ENCODE results near the gene EREG.

DNA sequence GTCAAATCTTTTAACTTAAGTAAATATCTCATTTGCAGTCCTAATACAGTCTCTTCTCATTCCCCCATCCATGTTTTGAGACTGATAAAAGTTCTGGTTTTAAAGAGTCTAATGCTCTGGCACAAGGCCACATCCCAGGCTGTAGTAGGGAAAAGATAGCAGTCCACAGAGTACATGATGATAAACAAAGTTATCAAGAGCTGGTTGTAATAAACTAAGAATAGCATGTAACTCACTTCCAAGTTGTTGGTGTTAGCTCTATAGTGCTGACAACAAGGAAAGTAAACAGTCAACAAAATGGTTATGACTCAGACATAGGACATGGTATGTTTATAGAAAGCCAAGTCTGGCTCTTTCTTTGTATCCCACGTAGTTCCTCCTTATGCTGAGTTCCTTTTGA, 58.2 kb downstream of the EREG start:
- TF ChIP-seq, protein P1, sequence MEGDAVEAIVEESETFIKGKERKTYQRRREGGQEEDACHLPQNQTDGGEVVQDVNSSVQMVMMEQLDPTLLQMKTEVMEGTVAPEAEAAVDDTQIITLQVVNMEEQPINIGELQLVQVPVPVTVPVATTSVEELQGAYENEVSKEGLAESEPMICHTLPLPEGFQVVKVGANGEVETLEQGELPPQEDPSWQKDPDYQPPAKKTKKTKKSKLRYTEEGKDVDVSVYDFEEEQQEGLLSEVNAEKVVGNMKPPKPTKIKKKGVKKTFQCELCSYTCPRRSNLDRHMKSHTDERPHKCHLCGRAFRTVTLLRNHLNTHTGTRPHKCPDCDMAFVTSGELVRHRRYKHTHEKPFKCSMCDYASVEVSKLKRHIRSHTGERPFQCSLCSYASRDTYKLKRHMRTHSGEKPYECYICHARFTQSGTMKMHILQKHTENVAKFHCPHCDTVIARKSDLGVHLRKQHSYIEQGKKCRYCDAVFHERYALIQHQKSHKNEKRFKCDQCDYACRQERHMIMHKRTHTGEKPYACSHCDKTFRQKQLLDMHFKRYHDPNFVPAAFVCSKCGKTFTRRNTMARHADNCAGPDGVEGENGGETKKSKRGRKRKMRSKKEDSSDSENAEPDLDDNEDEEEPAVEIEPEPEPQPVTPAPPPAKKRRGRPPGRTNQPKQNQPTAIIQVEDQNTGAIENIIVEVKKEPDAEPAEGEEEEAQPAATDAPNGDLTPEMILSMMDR (IDR thresholded peaks at IDR 0.05), result no peak
- no peak for TF ChIP-seq POLR2A (IDR thresholded peaks at IDR 0.05; ENCODE audit: low read depth)
- TF ChIP-seq POLR2AphosphoS5 (IDR thresholded peaks at IDR 0.05), result no peak
- no peak for TF ChIP-seq EP300 (IDR thresholded peaks at IDR 0.05)
